HCT116 (cell line): Measurements from ENCODE around the gene CYSRT1. TPM values are rescaled to one million over a fixed set of nuclear protein-coding genes. Genes with fewer than 3 reads are reported as not detected.
A peak's percentile ranks its signal among the peaks of the same experiment; 100 is the strongest.

ENCODE experiments used
- ATAC-seq: fragments of 200-7000 bp; cut with Tn5 transposase; 2 replicates; pipeline ENCODE4 v1.9.1; 2020; ENCODE audit warnings: mild to moderate bottlenecking, moderate library complexity
- BruUV-seq: library from RNA; stranded (reverse); fragments of 400-500 nt; replicated peaks from 2 replicates; lab custom pipeline; 2021; lab: Mats Ljungman, UMichigan
- CTCF ChIA-PET: fragments of 300-600 bp; sonication (Branson Sonifier 250); formaldehyde crosslinking; loops from one replicate; lab custom pipeline; 2021; ENCODE audit warnings: antibody characterized with exemption; lab: Charles Lee
- POLR2A ChIA-PET: fragments of 300-600, 350-600 bp; sonication (Branson Sonifier 250); formaldehyde crosslinking; loops from one replicate; lab custom pipeline; 2021; ENCODE audit warnings: antibody characterized with exemption; lab: Charles Lee
- RAD21 ChIA-PET, 2 experiments: fragments of 300-600 bp; sonication (Branson Sonifier 250); formaldehyde crosslinking; loops; one replicate each; lab custom pipeline; 2023; ENCODE audit warnings: low total read pairs in 2 of 2; ENCODE audit not compliant: uncharacterized antibody in 2 of 2, unreplicated experiment in 2 of 2, low non-redundant PET in 1 of 2; lab: Charles Lee
- DNase-seq: peaks from one replicate; pipeline ENCODE4 v3.0.0-alpha.2; 2010; ENCODE audit warnings: low read depth, low spot score
- H2AFZ ChIP-seq: fragments of 200-600 bp; shearing (Covaris generic), sonication (generic); 2 replicates; pipeline ENCODE4 v1.6.1; 2017; ENCODE audit warnings: low read depth, mixed run types, mixed read lengths, antibody characterized with exemption, low read length; ENCODE audit not compliant: poor library complexity, severe bottlenecking
- H3K27ac ChIP-seq: 2 replicates; pipeline ENCODE4 v1.5.1; 2012; ENCODE audit warnings: low read depth, low read length
- H3K27me3 ChIP-seq: fragments of 200-600 bp; sonication (generic); 2 replicates; pipeline ENCODE4 v1.6.1; 2016; ENCODE audit warnings: mixed run types, low read length, mixed read lengths; ENCODE audit not compliant: insufficient read depth
- H3K36me3 ChIP-seq, 2 experiments: fragments of 200-500 bp in 1 of 2; fragments of 200-600 bp in 1 of 2; sonication (Bioruptor generic) in 1 of 2; sonication (generic) in 1 of 2; 2 replicates each; pipeline versions ENCODE4 v1.5.1 to v1.6.1; 2014 to 2016; ENCODE audit warnings: low read length in 2 of 2, inconsistent platforms in 1 of 2, mixed read lengths in 1 of 2, mixed run types in 1 of 2; ENCODE audit not compliant: insufficient read depth in 2 of 2, control insufficient read depth in 1 of 2
- H3K4me1 ChIP-seq, 2 experiments: fragments of 200-600 bp in 1 of 2; sonication (generic) in 1 of 2; 2 replicates each; pipeline versions ENCODE4 v1.5.1 to v1.6.1; 2012 to 2017; ENCODE audit warnings: low read length in 2 of 2, inconsistent platforms in 1 of 2, mild to moderate bottlenecking in 1 of 2, mixed read lengths in 1 of 2, mixed run types in 1 of 2, moderate library complexity in 1 of 2; ENCODE audit not compliant: insufficient read depth in 2 of 2, control insufficient read depth in 1 of 2
- H3K4me2 ChIP-seq: fragments of 200-600 bp; sonication (generic); 2 replicates; pipeline ENCODE4 v1.6.1; 2017; ENCODE audit warnings: mixed run types, low read length, mixed read lengths
- H3K4me3 ChIP-seq, 2 experiments: fragments of 200-600 bp in 1 of 2; sonication (generic) in 1 of 2; replicated peaks in 1 of 2; 2 replicates each; pipeline ENCODE4 v1.5.1; 2011 to 2016; ENCODE audit warnings: low read length in 2 of 2, control low read depth in 1 of 2, low read depth in 1 of 2, mild to moderate bottlenecking in 1 of 2, mixed read lengths in 1 of 2, mixed run types in 1 of 2
- H3K79me2 ChIP-seq: fragments of 200-600 bp; sonication (generic); 2 replicates; pipeline ENCODE4 v1.6.1; 2017; ENCODE audit warnings: mild to moderate bottlenecking, mixed run types, low read length, moderate library complexity, mixed read lengths; ENCODE audit not compliant: insufficient read depth
- H3K9ac ChIP-seq: fragments of 200-600 bp; sonication (generic); 2 replicates; pipeline ENCODE4 v1.6.1; 2016; ENCODE audit warnings: low read length, mixed read lengths
- H3K9me2 ChIP-seq: fragments of 200-600 bp; sonication (generic), shearing (Covaris generic); 2 replicates; pipeline ENCODE4 v1.6.1; 2017; ENCODE audit warnings: mixed run types, mild to moderate bottlenecking, moderate library complexity; ENCODE audit not compliant: insufficient read depth
- H3K9me3 ChIP-seq, 2 experiments: fragments of 200-500 bp in 1 of 2; fragments of 200-600 bp in 1 of 2; sonication (Bioruptor generic) in 1 of 2; sonication (generic) in 1 of 2; 2 replicates each; pipeline ENCODE4 v1.6.1; 2014 to 2017; ENCODE audit warnings: low read length in 2 of 2, mixed read lengths in 2 of 2, inconsistent platforms in 1 of 2, low read depth in 1 of 2, mild to moderate bottlenecking in 1 of 2, mixed run types in 1 of 2, moderate library complexity in 1 of 2; ENCODE audit not compliant: control insufficient read depth in 1 of 2, insufficient read depth in 1 of 2
- H4K20me1 ChIP-seq: fragments of 200-600 bp; sonication (generic), shearing (Covaris generic); 2 replicates; pipeline ENCODE4 v1.6.1; 2017; ENCODE audit warnings: mixed run types, mild to moderate bottlenecking, moderate library complexity; ENCODE audit not compliant: insufficient read depth
- CEBPB ChIP-seq: IDR thresholded peaks from 2 replicates; pipeline ENCODE4 v1.6.1; 2012; ENCODE audit warnings: low read depth
- EZH2 ChIP-seq: fragments of 200-600 bp; sonication (generic); IDR thresholded peaks from 2 replicates; pipeline ENCODE4 v1.6.1; 2017; ENCODE audit warnings: antibody characterized with exemption, mixed run types
- EZH2phosphoT487 ChIP-seq: fragments of 200-600 bp; IDR thresholded peaks from 2 replicates; pipeline ENCODE4 v1.6.1; 2018; ENCODE audit warnings: antibody characterized with exemption, borderline replicate concordance
- JUND ChIP-seq: IDR thresholded peaks from 2 replicates; pipeline ENCODE4 v1.6.1; 2012
- POLR2AphosphoS5 ChIP-seq: IDR thresholded peaks from 2 replicates; pipeline ENCODE4 v1.6.1; 2011; ENCODE audit warnings: mild to moderate bottlenecking, low read depth, low read length, moderate library complexity
- RAD21 ChIP-seq: IDR thresholded peaks from 2 replicates; pipeline ENCODE4 v1.6.1; 2012; ENCODE audit warnings: low read depth, mild to moderate bottlenecking
- SIN3A ChIP-seq: IDR thresholded peaks from 2 replicates; pipeline ENCODE4 v1.6.1; 2012; ENCODE audit warnings: low read depth
- SRF ChIP-seq: IDR thresholded peaks from 2 replicates; pipeline ENCODE4 v1.6.1; 2012; ENCODE audit warnings: low read depth
- YY1 ChIP-seq: IDR thresholded peaks from 2 replicates; pipeline ENCODE4 v1.6.1; 2011; ENCODE audit warnings: low read length, low read depth, moderate library complexity, mild to moderate bottlenecking; ENCODE audit not compliant: insufficient replicate concordance; ENCODE audit errors: extremely low read depth
- ZBTB33 ChIP-seq: IDR thresholded peaks from 2 replicates; pipeline ENCODE4 v1.6.1; 2011; ENCODE audit warnings: mild to moderate bottlenecking, low read length, moderate library complexity; ENCODE audit not compliant: insufficient replicate concordance; ENCODE audit errors: extremely low read depth
- ZFX ChIP-seq: fragments of 450-650 bp; IDR thresholded peaks from 2 replicates; pipeline ENCODE4 v1.6.1; 2017
- ZNF274 ChIP-seq: fragments of 200-500 bp; sonication (Bioruptor generic); IDR thresholded peaks from 2 replicates; pipeline ENCODE4 v1.6.1; 2014; ENCODE audit warnings: mild to moderate bottlenecking, low read depth, low read length, inconsistent platforms
- intact Hi-C: fragments of 100-400 bp; cut with micrococcal nuclease; formaldehyde crosslinking; loops from 2 replicates; pipeline ENCODE4 v1.10.0; 2022
- total RNA-seq: library from RNA; stranded (reverse); gene quantifications from one replicate; pipeline ENCODE4 v1.2.1, GENCODE V29; 2021; ENCODE audit not compliant: unreplicated experiment

The CYSRT1 gene
- total RNA-seq, 1 experiment from 2014 or later, result 4.3 TPM

- TF ChIP-seq POLR2AphosphoS5, result peak; percentile 80
- no peak for TF ChIP-seq JUND
- TF ChIP-seq YY1, result peak; percentile 25
- no peak for TF ChIP-seq EZH2phosphoT487
- no peak for TF ChIP-seq EZH2
- no peak for TF ChIP-seq RAD21
- no peak for TF ChIP-seq SRF
Observed at GRCh38 chr9:137217276-137218211, 7.4 kb upstream of the CYSRT1 start (continued).

- H3K4me3 ChIP-seq, result peak overlapping the region; percentile 45 to 46; a peak in 2 of 4 replicates
- CTCF ChIA-PET, result interaction anchor here (1.1 kb wide), 1 partner anchor 67 kb away, joined by 4 read pairs; no protein-coding TSS in a partner anchor
- no peaks in the 10 kb centered on the region for H3K79me2 ChIP-seq
- H3K9me2 ChIP-seq, result no peaks in the 10 kb centered on the region
- H3K9ac ChIP-seq, result peak overlapping the region; percentile 46
- TF ChIP-seq ZBTB33 (no peak), ZFX (no peak), POLR2AphosphoS5 (no peak), ZNF274 (no peak), SIN3A (no peak), CEBPB (no peak)
- TF ChIP-seq, all 23 proteins: peak for 0
- no peaks in the 10 kb centered on the region for H3K9me3 ChIP-seq
- H3K27me3 ChIP-seq, result no peaks in the 10 kb centered on the region
- ChIA-PET POLR2A (interaction anchor here (1.0 to 1.2 kb wide), 2 partner anchors 9 to 23 kb away, joined by 3 to 7 read pairs; partner anchors contain the start of genes RNF224 and TUBB4B), RAD21 (no interaction called here)
- intact Hi-C loops, result no loop called here
- peak overlapping the region; percentile 94 for H3K27ac ChIP-seq
- ATAC-seq (no peak), DNase-seq (no peak)
- H3K4me1 ChIP-seq, result peaks cover 28 to 63% of the 10 kb centered on the region in 2 experiments
- H3K4me2 ChIP-seq, result peak overlapping the region; percentile 77
- H2AFZ ChIP-seq, result no peak overlapping the region
- H4K20me1 ChIP-seq, result no peaks in the 10 kb centered on the region
- no TSS peak for BruUV-seq
- H3K36me3 ChIP-seq, result no peaks in the 10 kb centered on the region
Observed at GRCh38 chr9:137218212-137218753, 6.7 kb upstream of the CYSRT1 start.
